Muscle layer of colon (tissue), 2 donors: ENCODE measurements around the gene AGMO.

Experiments
- H3K27ac ChIP-seq: one replicate; pipeline ENCODE4 v1.7.0; 2013; ENCODE audit warnings: low read depth, mild to moderate bottlenecking, low read length, moderate library complexity
- H3K27me3 ChIP-seq, 2 donors: one replicate each; pipeline ENCODE4 v1.7.0; 2013; ENCODE audit warnings: low read length in 2 of 2, mild to moderate bottlenecking in 2 of 2; ENCODE audit not compliant: insufficient read depth in 2 of 2, control insufficient read depth in 1 of 2
- H3K36me3 ChIP-seq: one replicate; pipeline ENCODE4 v1.7.0; 2013; ENCODE audit warnings: mild to moderate bottlenecking, low read length; ENCODE audit not compliant: insufficient read depth
- H3K4me1 ChIP-seq: one replicate; pipeline ENCODE4 v1.7.0; 2013; ENCODE audit warnings: mild to moderate bottlenecking, low read length; ENCODE audit not compliant: insufficient read depth
- H3K4me3 ChIP-seq, 2 donors: one replicate each; pipeline ENCODE4 v1.7.0; 2013; ENCODE audit warnings: low read length in 2 of 2, low read depth in 1 of 2, mild to moderate bottlenecking in 1 of 2, moderate library complexity in 1 of 2
- H3K9ac ChIP-seq: one replicate; pipeline ENCODE4 v1.7.0; 2013; ENCODE audit warnings: low read length
- H3K9me3 ChIP-seq: one replicate; pipeline ENCODE4 v1.7.0; 2013; ENCODE audit warnings: mild to moderate bottlenecking, low read length
- donor health status: abdominal sarcoma.
- donor health status: Adenocarcinoma of cecum.

The AGMO gene

GRCh38 chr7:15214976-15215375 is 346.8 kb downstream of the AGMO start:
- no peak overlapping the region for H3K4me3 ChIP-seq
- H3K36me3 ChIP-seq, result no peaks in the 10 kb centered on the region
- no peak overlapping the region for H3K9ac ChIP-seq
- no peaks in the 10 kb centered on the region for H3K9me3 ChIP-seq
- H3K27me3 ChIP-seq, result no peaks in the 10 kb centered on the region
- no peaks in the 10 kb centered on the region for H3K4me1 ChIP-seq
- no peak overlapping the region for H3K27ac ChIP-seq

DNA sequence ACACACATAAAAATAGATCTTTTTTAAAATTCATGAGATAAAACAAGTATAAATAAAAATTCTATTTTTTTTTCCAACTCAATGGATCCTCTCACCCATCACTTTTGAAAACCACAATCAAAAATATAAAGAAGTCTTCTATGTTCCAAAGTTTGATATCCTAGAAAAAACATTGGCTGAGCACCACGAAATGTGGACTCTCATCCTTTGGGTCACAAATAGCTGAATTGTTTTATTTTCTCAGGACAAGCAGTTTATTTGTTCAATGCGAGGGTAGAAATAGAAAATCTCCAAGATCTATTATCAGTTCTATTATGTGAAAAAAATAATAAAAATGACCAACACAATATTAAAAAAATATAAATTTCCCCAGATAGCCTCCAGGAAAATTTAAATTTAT is 348.7 kb downstream of the AGMO start:
- Histone ChIP-seq H3K36me3 (no peaks in the 10 kb centered on the region), H3K27me3 (no peaks in the 10 kb centered on the region), H3K9ac (no peak overlapping the region), H3K4me3 (no peak overlapping the region), H3K9me3 (no peaks in the 10 kb centered on the region), H3K4me1 (no peaks in the 10 kb centered on the region), H3K27ac (no peak overlapping the region)

DNA sequence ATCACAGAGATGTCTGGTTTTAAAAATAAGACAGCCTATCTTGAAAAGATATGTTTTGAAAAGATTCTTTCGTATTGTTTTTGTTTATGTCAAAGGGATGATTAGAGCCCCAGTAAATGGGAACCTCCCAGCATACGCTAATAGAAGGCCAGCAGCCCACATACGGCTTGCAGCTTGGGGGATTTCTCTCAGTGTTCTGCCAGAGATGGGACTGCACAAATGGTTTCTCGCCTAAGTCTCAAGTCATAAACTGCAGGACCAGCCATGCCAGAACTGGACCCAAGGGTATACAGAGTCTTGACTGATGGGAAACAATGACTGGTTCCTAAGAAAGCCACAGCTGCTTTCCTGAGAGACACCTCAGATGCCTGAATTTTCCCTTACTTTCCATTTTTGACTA is 352.4 kb downstream of the AGMO start:
- Histone ChIP-seq H3K36me3 (no peaks in the 10 kb centered on the region), H3K27me3 (no peaks in the 10 kb centered on the region), H3K9ac (no peak overlapping the region), H3K4me3 (no peak overlapping the region), H3K9me3 (no peaks in the 10 kb centered on the region), H3K4me1 (no peaks in the 10 kb centered on the region), H3K27ac (no peak overlapping the region)

DNA sequence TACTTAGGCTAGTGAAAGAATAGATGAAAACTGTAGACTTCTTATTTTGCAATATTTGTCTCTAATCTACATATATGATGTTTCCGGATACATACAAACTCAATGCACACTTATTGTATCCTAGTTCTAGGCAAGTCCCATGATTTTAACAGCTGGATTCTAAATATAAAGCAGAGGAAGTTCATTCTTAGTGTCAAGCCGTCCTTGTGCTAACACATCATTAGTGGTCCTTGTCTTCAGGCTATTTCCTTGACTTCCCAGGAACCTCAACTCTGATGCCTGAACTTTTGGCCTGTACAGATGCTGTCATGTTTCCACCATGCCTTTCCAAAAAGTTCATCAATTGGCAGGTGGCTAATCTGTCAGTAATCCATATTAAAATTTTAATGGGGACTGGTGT is 357.4 kb downstream of the AGMO start:
- H3K27ac ChIP-seq, result no peak overlapping the region
- H3K4me3 ChIP-seq, result no peak overlapping the region
- no peak overlapping the region for H3K9ac ChIP-seq
- H3K36me3 ChIP-seq, result no peaks in the 10 kb centered on the region
- no peaks in the 10 kb centered on the region for H3K27me3 ChIP-seq
- H3K4me1 ChIP-seq, result no peaks in the 10 kb centered on the region
- no peaks in the 10 kb centered on the region for H3K9me3 ChIP-seq

GRCh38 chr7:15199482-15199881 is 362.3 kb downstream of the AGMO start:
- no peak overlapping the region for H3K4me3 ChIP-seq
- no peak overlapping the region for H3K27ac ChIP-seq
- no peaks in the 10 kb centered on the region for H3K4me1 ChIP-seq

GRCh38 chr7:15197042-15197977 is 364.5 kb downstream of the AGMO start:
- Histone ChIP-seq H3K4me1 (no peaks in the 10 kb centered on the region), H3K9me3 (no peaks in the 10 kb centered on the region), H3K27me3 (no peaks in the 10 kb centered on the region), H3K36me3 (no peaks in the 10 kb centered on the region), H3K9ac (no peak overlapping the region), H3K27ac (no peak overlapping the region), H3K4me3 (no peak overlapping the region)

More at GRCh38 chr7:15199482-15199881, 362.3 kb downstream of the AGMO start:
- Histone ChIP-seq H3K9me3 (no peaks in the 10 kb centered on the region), H3K9ac (no peak overlapping the region), H3K36me3 (no peaks in the 10 kb centered on the region), H3K27me3 (no peaks in the 10 kb centered on the region)

GRCh38 chr7:15178065-15178464 is 383.8 kb downstream of the AGMO start:
- no peaks in the 10 kb centered on the region for H3K27me3 ChIP-seq

GRCh38 chr7:15176089-15176488 is 385.7 kb downstream of the AGMO start:
- Histone ChIP-seq H3K9me3 (no peaks in the 10 kb centered on the region), H3K27me3 (no peaks in the 10 kb centered on the region), H3K36me3 (no peaks in the 10 kb centered on the region), H3K27ac (no peak overlapping the region), H3K4me1 (no peaks in the 10 kb centered on the region), H3K4me3 (no peak overlapping the region), H3K9ac (no peak overlapping the region)

More at GRCh38 chr7:15178065-15178464, 383.8 kb downstream of the AGMO start:
- H3K36me3 ChIP-seq, result no peaks in the 10 kb centered on the region
- H3K4me1 ChIP-seq, result no peaks in the 10 kb centered on the region
- H3K9me3 ChIP-seq, result no peaks in the 10 kb centered on the region
- H3K27ac ChIP-seq, result no peak overlapping the region
- H3K4me3 ChIP-seq, result no peak overlapping the region
- H3K9ac ChIP-seq, result no peak overlapping the region

DNA sequence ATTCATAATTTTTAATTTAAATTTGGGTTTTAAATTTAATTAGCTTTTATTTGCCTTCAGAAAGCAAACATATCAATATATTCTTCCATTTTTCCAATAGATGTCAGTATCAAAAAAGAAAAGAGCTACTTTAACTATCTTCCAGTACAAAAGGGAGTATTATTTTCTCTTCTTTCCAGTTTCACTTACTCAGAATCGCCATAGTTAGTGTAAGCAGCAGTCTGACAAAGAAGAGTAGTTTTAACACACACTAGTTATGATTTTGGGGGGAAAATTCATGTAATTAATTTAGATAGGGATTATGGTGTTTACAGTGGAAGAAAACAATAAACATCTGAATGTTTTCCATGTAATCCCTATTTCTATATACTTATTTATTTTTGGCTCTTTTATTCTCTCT is 386.7 kb downstream of the AGMO start:
- H3K27ac ChIP-seq, result no peak overlapping the region
- H3K36me3 ChIP-seq, result no peaks in the 10 kb centered on the region
- no peak overlapping the region for H3K4me3 ChIP-seq
- H3K4me1 ChIP-seq, result no peaks in the 10 kb centered on the region
- H3K9ac ChIP-seq, result no peak overlapping the region
- H3K27me3 ChIP-seq, result no peaks in the 10 kb centered on the region
- no peaks in the 10 kb centered on the region for H3K9me3 ChIP-seq

DNA sequence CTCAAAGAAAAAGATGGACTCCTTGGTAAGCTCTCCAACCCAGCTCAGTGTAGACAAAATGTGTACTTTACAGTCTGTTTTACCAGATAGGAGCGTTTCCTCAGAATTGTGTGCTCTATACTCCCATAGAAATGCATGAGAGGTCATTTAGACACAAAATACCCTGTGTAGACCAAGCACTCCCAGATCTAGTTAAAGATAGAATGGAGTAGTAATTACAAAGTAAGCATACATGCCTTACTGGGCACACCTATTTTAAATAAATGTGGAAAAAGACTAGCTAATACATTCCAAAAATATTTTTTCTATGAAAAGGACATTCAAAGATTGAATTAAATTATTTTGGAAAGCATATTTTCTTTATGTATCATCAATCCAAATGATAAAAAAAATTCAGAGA is 387.3 kb downstream of the AGMO start:
- Histone ChIP-seq H3K4me3 (no peak overlapping the region), H3K27me3 (no peaks in the 10 kb centered on the region), H3K27ac (no peak overlapping the region), H3K9me3 (no peaks in the 10 kb centered on the region), H3K4me1 (no peaks in the 10 kb centered on the region), H3K9ac (no peak overlapping the region), H3K36me3 (no peaks in the 10 kb centered on the region)

DNA sequence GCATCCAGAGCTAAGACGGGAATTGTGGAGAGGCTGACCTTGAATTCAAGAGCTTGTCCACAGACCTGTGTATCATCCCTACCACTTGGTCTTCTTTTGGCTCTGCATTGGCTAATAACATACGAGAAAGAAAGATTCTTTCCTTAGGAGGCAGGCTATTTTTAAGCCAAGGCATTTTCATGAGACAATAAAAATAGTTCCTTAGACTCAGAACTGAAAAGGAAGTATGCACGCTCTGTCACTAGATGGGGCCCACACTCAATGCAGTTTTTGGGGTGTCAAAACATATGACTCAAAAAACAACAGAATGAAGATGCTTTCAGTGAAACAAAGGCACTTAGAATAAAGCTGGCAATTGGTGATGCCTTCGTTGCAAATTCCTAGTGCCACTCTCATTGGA is 393.3 kb downstream of the AGMO start:
- Histone ChIP-seq H3K36me3 (no peaks in the 10 kb centered on the region), H3K4me1 (peaks cover 6% of the 10 kb centered on the region), H3K9ac (no peak overlapping the region), H3K27me3 (no peaks in the 10 kb centered on the region), H3K9me3 (no peaks in the 10 kb centered on the region), H3K27ac (no peak overlapping the region), H3K4me3 (no peak overlapping the region)

DNA sequence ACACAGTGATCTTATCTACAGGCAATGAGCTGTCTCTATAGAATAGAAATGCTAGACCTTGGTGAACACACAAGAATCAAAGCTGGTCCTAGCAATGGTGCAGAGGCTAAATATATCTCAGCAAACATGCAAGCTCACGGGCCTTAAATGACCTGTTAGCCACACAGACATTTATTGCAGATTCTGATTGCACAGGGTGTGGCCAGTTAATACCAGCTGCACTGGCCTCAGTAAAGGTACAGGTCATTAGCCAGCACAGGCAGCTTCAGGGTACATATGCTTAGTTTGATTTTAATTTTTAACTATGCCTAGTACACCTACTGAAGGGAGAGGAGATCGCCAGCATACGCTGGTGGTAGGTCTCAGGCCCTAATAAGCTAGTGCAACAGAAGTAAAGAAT is 393.9 kb downstream of the AGMO start:
- Histone ChIP-seq H3K9ac (no peak overlapping the region), H3K27me3 (no peaks in the 10 kb centered on the region), H3K4me1 (peaks cover 6% of the 10 kb centered on the region), H3K27ac (no peak overlapping the region), H3K36me3 (no peaks in the 10 kb centered on the region), H3K9me3 (no peaks in the 10 kb centered on the region), H3K4me3 (no peak overlapping the region)
